ENCODE measurements around the gene RIPK1.
"Not testable (repeated sequence)": the region's sequence is repeated elsewhere in the genome, so short reads cannot be mapped to it uniquely, and the experiment has no call there.

RIPK1 gene

GRCh38 chr6:3151691-3152090 is 83.4 kb downstream of the RIPK1 start:
- ATAC-seq = no peak
- no peak for TF ChIP-seq TOX (CRISPR knock-in tag; IDR thresholded peaks at IDR 0.05; ENCODE audit: borderline replicate concordance)

GRCh38 chr6:3152689-3153088 is 84.4 kb downstream of the RIPK1 start:
- TF ChIP-seq ISL1 (CRISPR knock-in tag; IDR thresholded peaks at IDR 0.05) (no peak), ARNTL (CRISPR knock-in tag; IDR thresholded peaks at IDR 0.05; ENCODE audit: borderline replicate concordance, low read depth) (no peak), ESRRG (CRISPR knock-in tag; IDR thresholded peaks at IDR 0.05) (no peak), CREB5 (CRISPR knock-in tag; IDR thresholded peaks at IDR 0.05; ENCODE audit: low read depth) (no peak)
- no peak for ATAC-seq

- not testable (repeated sequence) for ATAC-seq
These were observed 87.1 kb downstream of the RIPK1 start for GRCh38 chr6:3155416-3155815.

- peak; percentile 45 for ATAC-seq
These were observed 88.2 kb downstream of the RIPK1 start for GRCh38 chr6:3156184-3157130.

GRCh38 chr6:3157131-3157933 is 89.0 kb downstream of the RIPK1 start, which contains the start of gene TUBB2A:
TUBB2A (minus strand) TSS chr6:3157544; CDS start chr6:3157463, 81 bp downstream.
- ATAC-seq = peak; percentile 72
- TF ChIP-seq TSHZ2 (CRISPR knock-in tag; IDR thresholded peaks at IDR 0.05) (no peak; the same call in 1 of the 2 replicates), PATZ1 (CRISPR knock-in tag; IDR thresholded peaks at IDR 0.05; ENCODE audit: borderline replicate concordance) (no peak), ZNF70 (CRISPR knock-in tag; IDR thresholded peaks at IDR 0.05) (no peak), ARNTL (CRISPR knock-in tag; IDR thresholded peaks at IDR 0.05; ENCODE audit: borderline replicate concordance, low read depth) (no peak), BACH2 (CRISPR knock-in tag; IDR thresholded peaks at IDR 0.05; ENCODE audit: borderline replicate concordance) (no peak), ZFP3 (CRISPR knock-in tag; IDR thresholded peaks at IDR 0.05) (peak; percentile 25; the same call in 1 of the 2 replicates)

- no peak for ATAC-seq
- TF ChIP-seq OSR1 (CRISPR knock-in tag; IDR thresholded peaks at IDR 0.05) (no peak), ZFP30 (CRISPR knock-in tag; IDR thresholded peaks at IDR 0.05) (no peak), CSDC2 (CRISPR knock-in tag; IDR thresholded peaks at IDR 0.05) (no peak), ZFP3 (CRISPR knock-in tag; IDR thresholded peaks at IDR 0.05) (no peak), RARB (CRISPR knock-in tag; IDR thresholded peaks at IDR 0.05) (no peak), GLIS3 (CRISPR knock-in tag; IDR thresholded peaks at IDR 0.05) (no peak), CSRNP3 (CRISPR knock-in tag; IDR thresholded peaks at IDR 0.05) (no peak), POU6F1 (CRISPR knock-in tag; IDR thresholded peaks at IDR 0.05; ENCODE audit: borderline replicate concordance, low read depth) (no peak)
These were observed 91.8 kb downstream of the RIPK1 start for GRCh38 chr6:3159805-3160781.
